ENCODE data around the gene CLCN1.

The CLCN1 gene

GRCh38 chr7:143341842-143342241, 25.9 kb downstream of the CLCN1 start:
- DNase-seq: no peak

GRCh38 chr7:143343596-143343995, 27.7 kb downstream of the CLCN1 start:
- no peak for DNase-seq

GRCh38 chr7:143345428-143345900, 29.6 kb downstream of the CLCN1 start:
- peak; percentile 55 for DNase-seq

GRCh38 chr7:143346018-143346417, 30.1 kb downstream of the CLCN1 start:
- no peak for DNase-seq

GRCh38 chr7:143347950-143348349, 32.0 kb downstream of the CLCN1 start:
- DNase-seq: no peak

GRCh38 chr7:143351060-143351459, 35.1 kb downstream of the CLCN1 start:
- DNase-seq: no peak

GRCh38 chr7:143351574-143351973, 35.7 kb downstream of the CLCN1 start:
- no peak for DNase-seq

GRCh38 chr7:143352531-143353002, 36.7 kb downstream of the CLCN1 start:
- DNase-seq: no peak

- DNase-seq: no peak
These were observed 38.5 kb downstream of the CLCN1 start for GRCh38 chr7:143354376-143354775.

GRCh38 chr7:143354965-143355364, 39.1 kb downstream of the CLCN1 start:
- no peak for DNase-seq

GRCh38 chr7:143355450-143356385, 39.8 kb downstream of the CLCN1 start:
- no peak for DNase-seq

- no peak for DNase-seq
These were observed 40.6 kb downstream of the CLCN1 start for GRCh38 chr7:143356414-143357050.

- DNase-seq: no peak
These were observed 42.7 kb downstream of the CLCN1 start for GRCh38 chr7:143358626-143359025.

GRCh38 chr7:143359771-143360353, 44.0 kb downstream of the CLCN1 start:
- DNase-seq: no peak

GRCh38 chr7:143360788-143361551, 45.1 kb downstream of the CLCN1 start:
- DNase-seq: no peak

GRCh38 chr7:143361552-143362130, 45.7 kb downstream of the CLCN1 start:
- DNase-seq: no peak

- no peak for DNase-seq
These were observed 46.5 kb downstream of the CLCN1 start, which contains the start of gene FAM131B for GRCh38 chr7:143362131-143363015. Gene FAM131B, minus strand, starts transcription at chr7:143362713. Its CDS starts 110 bp downstream, at chr7:143362603.

- no peak for DNase-seq
These were observed 47.4 kb downstream of the CLCN1 start for GRCh38 chr7:143363016-143363937.

- DNase-seq: no peak
These were observed 52.1 kb downstream of the CLCN1 start for GRCh38 chr7:143367972-143368371.

GRCh38 chr7:143368387-143368786, 52.5 kb downstream of the CLCN1 start:
- DNase-seq: no peak

Data from effector CD4-positive, alpha-beta T cell (primary cell).